Measurements from ENCODE around the gene EXO1.
"Not testable (repeated sequence)": the region's sequence is repeated elsewhere in the genome, so short reads cannot be mapped to it uniquely, and the experiment has no call there.

Gene EXO1

GRCh38 chr1:241823925-241824324 lies 24.1 kb upstream of the EXO1 start:
- Histone ChIP-seq H3K27ac (ENCODE audit: extremely low read depth, low read depth, low read length) (no peak overlapping the region), H3K9me3 (ENCODE audit: control insufficient read depth, insufficient read depth, low read depth, low read length) (no peaks in the 10 kb centered on the region), H3K4me1 (ENCODE audit: control insufficient read depth, insufficient read depth, low read length) (no peaks in the 10 kb centered on the region), H3K4me3 (ENCODE audit: low read depth, low read length) (peak overlapping the region; percentile 1), H3K36me3 (ENCODE audit: control insufficient read depth in 2 of 2, insufficient read depth in 1 of 2, low read length in 2 of 2) (no peaks in the 10 kb centered on the region)
- POLR2A ChIA-PET: interaction anchor here (0.5 kb wide), 1 partner anchor 147 kb away, joined by 7 read pairs; no protein-coding TSS in a partner anchor
- CTCF ChIA-PET: interaction anchor here (0.6 to 1.5 kb wide), 2 partner anchors 11 kb away, joined by 3 to 9 read pairs; no protein-coding TSS in a partner anchor
- no peak for TF ChIP-seq SP7 (tag by site-specific recombination; IDR thresholded peaks at IDR 0.05)
- no peak for TF ChIP-seq INSM2 (tag by site-specific recombination; IDR thresholded peaks at IDR 0.05)
- 0 out of 2 replicates have a peak, but pooled peaks have one; percentile 18 for TF ChIP-seq ZNF518A (tag by site-specific recombination; conservative IDR thresholded peaks at IDR 0.05; ENCODE audit: low read depth)
- peak; percentile 96 for TF ChIP-seq ZBTB11 (tag by site-specific recombination; conservative IDR thresholded peaks at IDR 0.05; ENCODE audit: low read depth)
- no peak for TF ChIP-seq BCL11B (tag by site-specific recombination; IDR thresholded peaks at IDR 0.05; ENCODE audit: low read depth)
- no peak for TF ChIP-seq ZNF530 (tag by site-specific recombination; IDR thresholded peaks at IDR 0.05; ENCODE audit: low read depth)
- TF ChIP-seq ZNF791 (tag by site-specific recombination; IDR thresholded peaks at IDR 0.05): no peak

- Histone ChIP-seq H3K36me3 (ENCODE audit: control insufficient read depth in 2 of 2, insufficient read depth in 1 of 2, low read length in 2 of 2) (no peaks in the 10 kb centered on the region), H3K4me3 (ENCODE audit: low read depth, low read length) (no peak overlapping the region), H3K9me3 (ENCODE audit: control insufficient read depth, insufficient read depth, low read depth, low read length) (no peaks in the 10 kb centered on the region), H3K4me1 (ENCODE audit: control insufficient read depth, insufficient read depth, low read length) (no peaks in the 10 kb centered on the region), H3K27ac (ENCODE audit: extremely low read depth, low read depth, low read length) (no peak overlapping the region)
- CTCF ChIA-PET: interaction anchor here (1.1 to 1.2 kb wide), 2 partner anchors 9 kb away, joined by 3 to 6 read pairs; no protein-coding TSS in a partner anchor
- TF ChIP-seq ZNF239 (tag by site-specific recombination; IDR thresholded peaks at IDR 0.05) (no peak), WT1 (tag by site-specific recombination; IDR thresholded peaks at IDR 0.05) (no peak), ZNF658 (tag by site-specific recombination; IDR thresholded peaks at IDR 0.05) (no peak), ZBTB20 (tag by site-specific recombination; IDR thresholded peaks at IDR 0.05) (no peak), KLF10 (tag by site-specific recombination; IDR thresholded peaks at IDR 0.05) (no peak), ZSCAN16 (tag by site-specific recombination; IDR thresholded peaks at IDR 0.05) (no peak), HIC1 (tag by site-specific recombination; IDR thresholded peaks at IDR 0.05) (no peak), MZF1 (tag by site-specific recombination; IDR thresholded peaks at IDR 0.05; ENCODE audit: borderline replicate concordance) (no peak), KLF9 (tag by site-specific recombination; IDR thresholded peaks at IDR 0.05; ENCODE audit: low read depth) (no peak), ZNF544 (tag by site-specific recombination; IDR thresholded peaks at IDR 0.05) (no peak)
- POLR2A ChIA-PET: interaction anchor here (0.8 kb wide), 1 partner anchor 13 kb away, joined by 4 read pairs; no protein-coding TSS in a partner anchor
Measured at GRCh38 chr1:241825581-241825980, 22.4 kb upstream of the EXO1 start.

- H3K4me1 ChIP-seq (ENCODE audit: control insufficient read depth, insufficient read depth, low read length); H3K4me3 ChIP-seq (ENCODE audit: low read depth, low read length); H3K27ac ChIP-seq (ENCODE audit: extremely low read depth, low read depth, low read length); H3K36me3 ChIP-seq (ENCODE audit: control insufficient read depth in 2 of 2, insufficient read depth in 1 of 2, low read length in 2 of 2); H3K9me3 ChIP-seq (ENCODE audit: control insufficient read depth, insufficient read depth, low read depth, low read length); POLR2A ChIA-PET: not testable (repeated sequence)
- CTCF ChIA-PET: interaction anchor here (1.1 kb wide), 1 partner anchor 10 kb away, joined by 3 read pairs; no protein-coding TSS in a partner anchor
Measured at GRCh38 chr1:241826613-241827012, 21.4 kb upstream of the EXO1 start.

Measured in HEK293 (cell line).